GM18867 (cell line): ENCODE data around the gene ING4.

Experiments
- ATAC-seq: cut with Tn5 transposase; IDR thresholded peaks from one replicate; pipeline ENCODE4 v1.9.1; 2021; ENCODE audit warnings: mild to moderate bottlenecking, moderate library complexity; ENCODE audit not compliant: unreplicated experiment

The ING4 gene

GRCh38 chr12:6688543-6688998, 25.7 kb upstream of the ING4 start:
- ATAC-seq = peak; percentile 1

- no peak for ATAC-seq
These were observed 22.9 kb upstream of the ING4 start for GRCh38 chr12:6685814-6686213.

- no peak for ATAC-seq
These were observed 21.7 kb upstream of the ING4 start for GRCh38 chr12:6684609-6685008.

GRCh38 chr12:6676962-6677361, 14.0 kb upstream of the ING4 start:
- no peak for ATAC-seq

DNA sequence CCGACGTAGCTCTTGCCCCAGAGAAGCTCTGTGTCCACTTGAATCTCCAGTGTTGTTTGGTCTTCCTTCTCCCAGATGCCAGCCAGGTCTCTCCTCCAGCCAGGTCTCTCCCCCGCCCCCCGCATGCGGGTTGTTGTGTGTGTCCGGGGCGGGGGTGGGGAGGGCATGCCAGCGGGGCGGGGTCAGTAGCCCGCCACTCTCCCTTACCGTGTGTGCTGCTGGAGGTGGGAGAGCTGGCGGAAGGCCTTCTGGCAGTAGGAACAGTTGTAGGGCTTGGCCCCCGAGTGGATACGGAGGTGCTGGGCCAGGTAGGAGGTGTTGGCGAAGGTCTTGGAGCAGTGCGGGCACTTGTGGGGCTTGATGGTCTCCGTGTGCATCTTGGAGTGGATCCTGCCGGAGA, 9.2 kb upstream of the ING4 start:
- ATAC-seq = no peak

GRCh38 chr12:6667559-6668210, 4.8 kb upstream of the ING4 start:
- no peak for ATAC-seq

DNA sequence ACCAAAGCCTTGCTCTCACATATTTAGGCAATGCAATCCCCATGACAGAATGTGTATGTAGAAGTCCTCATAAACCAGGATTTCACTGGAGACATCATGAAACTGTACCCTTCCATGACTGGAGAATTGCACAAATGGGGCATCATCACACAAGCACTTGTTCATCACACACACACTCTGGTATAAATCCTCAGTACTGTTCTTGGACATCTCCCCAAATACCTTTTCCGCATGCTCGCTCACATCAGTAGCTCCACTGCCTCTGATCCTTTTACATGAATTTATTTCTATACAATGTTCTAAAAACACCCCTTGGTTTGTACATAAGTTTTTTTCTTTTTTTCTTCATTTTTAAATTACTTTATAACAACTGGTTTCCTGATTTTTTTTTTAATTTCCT, 3.3 kb upstream of the ING4 start:
- no peak for ATAC-seq

- no peak for ATAC-seq
These were observed 2.0 kb upstream of the ING4 start for GRCh38 chr12:6664902-6665301.

GRCh38 chr12:6662602-6662905, 365 bp downstream of the ING4 start:
- ATAC-seq = no peak

DNA sequence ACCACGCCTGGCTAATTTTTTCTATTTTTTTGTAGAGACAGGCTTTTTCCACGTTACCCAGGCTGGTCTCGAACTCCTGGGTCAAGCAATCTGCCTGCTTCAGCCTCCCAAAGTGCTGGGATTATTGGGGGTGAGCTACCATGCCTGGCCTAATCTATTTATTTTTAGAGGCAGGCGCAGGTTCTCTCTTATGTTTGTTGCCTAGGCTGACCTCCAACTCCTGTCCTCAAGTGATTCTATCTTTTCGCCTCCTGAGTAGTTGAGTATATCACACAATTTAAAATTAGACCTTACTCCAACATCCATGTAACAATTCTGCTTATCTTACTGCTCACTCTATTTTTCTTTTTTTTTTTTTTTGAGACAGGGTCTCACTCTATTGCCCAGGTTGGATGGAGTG, 8.9 kb downstream of the ING4 start:
- ATAC-seq = no peak

DNA sequence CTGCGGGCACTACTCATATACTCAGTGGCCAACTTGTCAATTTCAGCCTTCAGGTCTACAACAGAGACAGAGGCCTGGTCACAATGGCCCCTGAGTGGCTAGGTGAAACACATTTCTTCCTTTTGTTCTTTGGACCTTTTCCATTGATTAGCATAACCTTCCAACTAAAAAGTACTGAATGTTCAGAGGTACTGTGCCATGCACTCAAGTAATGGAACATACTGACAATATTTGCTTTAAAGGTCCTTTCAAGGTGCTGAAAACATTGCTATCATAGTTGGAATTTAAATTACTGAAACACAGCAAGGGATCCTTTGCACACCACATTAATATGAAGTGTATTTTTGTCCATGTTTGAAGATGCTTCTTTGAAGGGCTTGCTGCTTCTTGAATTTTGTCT, 9.6 kb downstream of the ING4 start:
- no peak for ATAC-seq

DNA sequence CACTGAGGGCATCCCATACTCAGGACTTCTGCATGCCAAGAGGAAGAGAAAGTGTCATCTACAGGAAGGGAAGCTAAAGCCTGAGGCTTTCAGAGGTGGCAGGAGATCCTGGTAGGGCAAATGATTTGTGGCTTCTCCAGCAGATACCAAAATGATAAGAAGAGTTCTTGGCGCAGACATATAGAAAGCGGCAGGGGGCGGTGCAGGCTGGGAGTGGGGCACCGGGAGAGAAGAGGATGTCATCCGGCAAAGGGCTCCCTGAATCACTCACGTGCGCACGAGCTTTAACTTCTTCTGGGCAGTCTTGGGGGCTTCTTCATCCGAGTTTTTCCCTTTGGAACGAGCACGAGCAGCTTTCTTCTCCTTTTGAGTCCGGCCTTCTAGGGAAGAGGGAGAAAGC, 10.5 kb downstream of the ING4 start:
- no peak for ATAC-seq

- ATAC-seq = no peak
These were observed 12.1 kb downstream of the ING4 start for GRCh38 chr12:6650832-6651231.

DNA sequence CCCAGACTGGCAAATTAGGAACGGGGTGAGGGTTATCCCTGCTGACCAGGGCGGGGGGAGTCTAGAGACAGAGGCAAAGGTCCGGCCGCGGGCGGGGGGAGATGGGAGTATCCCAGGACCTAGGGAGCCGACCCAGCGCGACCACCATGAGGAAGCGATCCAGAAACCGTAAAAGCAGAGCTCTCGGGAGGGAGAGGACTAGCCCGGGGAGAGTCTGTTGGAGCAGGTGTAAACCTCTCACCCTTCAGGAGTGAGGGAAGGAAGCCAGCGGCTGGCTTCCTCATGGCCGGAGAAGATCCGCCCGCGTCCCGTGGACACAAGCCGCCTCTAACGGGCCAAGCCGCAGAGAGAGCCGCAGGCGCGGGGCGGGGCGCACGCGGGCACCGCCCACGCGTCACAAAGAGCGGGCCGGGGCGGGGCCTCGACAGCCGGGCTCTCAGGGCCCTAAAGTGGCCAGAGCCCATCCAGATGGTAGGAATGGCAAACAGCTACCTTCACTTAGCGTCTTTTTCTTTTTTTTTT, 15.8 kb downstream of the ING4 start, which contains the start of gene ACRBP:
ACRBP (minus strand) TSS at position 350 of the 522 bp plus-strand sequence; CDS start at position 284, 66 bp downstream.
- peak; percentile 64 for ATAC-seq

DNA sequence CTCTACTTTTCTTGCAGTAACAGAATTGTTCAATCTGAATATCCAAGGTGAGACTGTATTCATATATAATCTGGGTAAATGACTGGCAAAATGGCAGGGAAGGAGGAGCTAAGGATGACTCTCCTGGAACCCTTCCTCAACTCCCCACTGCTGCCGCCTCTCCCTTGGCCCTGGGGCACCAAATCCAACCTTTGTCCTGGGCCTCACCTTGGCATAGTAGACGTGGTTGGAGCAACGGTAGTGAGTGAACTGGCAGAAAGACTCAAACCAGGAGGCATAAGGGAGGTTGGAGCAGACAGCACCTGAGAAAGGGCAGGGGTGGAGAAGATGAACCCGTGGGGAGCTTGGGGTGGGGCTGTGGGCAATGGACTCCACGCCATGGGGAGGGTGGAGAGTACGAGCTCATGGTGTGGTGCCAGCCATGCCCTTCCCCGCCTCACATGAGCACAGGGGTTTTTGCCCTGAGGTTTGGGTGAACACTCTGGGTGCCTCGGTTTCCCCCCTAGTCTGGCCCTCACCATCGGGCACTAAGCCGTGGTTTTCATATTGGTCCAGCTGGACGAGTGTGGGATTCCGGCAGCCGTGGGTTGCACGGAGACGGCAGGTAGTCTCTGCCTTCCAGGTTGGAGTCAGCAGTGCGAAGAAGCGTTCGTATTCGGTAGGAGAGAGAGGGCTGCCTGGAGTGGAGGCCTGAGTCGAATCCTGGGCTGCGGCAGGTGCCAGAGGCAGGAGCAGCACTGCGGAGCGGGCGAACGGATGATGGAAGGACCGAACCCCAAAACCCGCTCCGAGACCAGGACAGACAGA, 16.4 kb downstream of the ING4 start:
- ATAC-seq = peak; percentile 8

DNA sequence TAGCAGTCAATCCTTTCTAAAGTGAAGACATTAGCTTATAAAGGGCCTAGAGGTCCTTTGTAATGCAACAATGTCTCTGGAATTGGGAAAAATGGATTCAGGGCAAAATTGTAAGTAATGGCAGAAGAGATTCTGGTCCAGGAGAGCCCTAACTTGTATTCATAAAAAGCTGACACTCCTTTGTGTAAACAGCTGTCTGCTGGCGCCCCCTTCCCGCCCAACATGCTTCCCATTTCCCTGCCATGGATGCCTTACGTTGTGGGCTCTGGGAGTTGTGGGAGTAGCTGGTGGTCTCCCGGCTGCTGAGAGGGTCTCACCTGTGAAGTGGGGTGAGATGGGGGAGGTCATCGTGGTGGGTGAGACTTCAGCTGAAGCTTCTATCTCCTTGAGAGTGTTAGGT, 18.0 kb downstream of the ING4 start:
- no peak for ATAC-seq

GRCh38 chr12:6644257-6644596, 18.7 kb downstream of the ING4 start:
- no peak for ATAC-seq

DNA sequence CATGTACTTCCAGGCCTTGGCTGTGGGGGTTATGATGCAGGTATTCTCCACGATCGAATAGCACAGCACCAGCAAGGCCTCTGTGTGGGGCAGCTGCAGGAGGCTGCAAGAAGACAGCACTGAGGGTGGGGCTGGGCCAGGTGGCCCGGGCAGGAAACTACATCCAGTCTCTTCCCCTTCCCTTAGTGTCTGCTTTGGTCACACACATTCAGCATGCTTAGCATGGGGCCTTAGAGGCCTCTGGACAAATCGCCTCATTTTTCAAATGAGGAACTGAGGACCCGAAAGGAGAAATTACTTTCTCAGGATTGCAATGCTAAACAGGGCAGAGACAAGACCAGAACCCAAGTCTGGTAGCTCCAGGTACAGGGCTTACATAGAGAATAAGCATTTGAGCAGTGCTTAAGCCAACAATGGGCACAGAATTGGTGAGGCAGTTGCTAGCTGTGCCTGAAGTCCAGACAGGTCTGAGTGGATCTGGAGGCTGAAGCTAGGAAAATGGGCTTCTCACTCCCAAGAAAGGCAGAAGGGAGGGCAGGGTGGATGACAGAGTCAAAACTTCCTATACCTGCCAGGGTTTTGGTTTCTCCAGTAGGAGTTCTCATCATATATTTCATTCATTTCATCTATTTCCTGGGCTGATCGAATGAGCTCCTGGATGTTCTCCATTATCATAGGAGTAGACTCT, 19.2 kb downstream of the ING4 start:
- ATAC-seq = no peak

GRCh38 chr12:6641131-6641530, 21.8 kb downstream of the ING4 start:
- ATAC-seq = no peak

GRCh38 chr12:6640497-6640896, 22.4 kb downstream of the ING4 start:
- ATAC-seq = no peak

DNA sequence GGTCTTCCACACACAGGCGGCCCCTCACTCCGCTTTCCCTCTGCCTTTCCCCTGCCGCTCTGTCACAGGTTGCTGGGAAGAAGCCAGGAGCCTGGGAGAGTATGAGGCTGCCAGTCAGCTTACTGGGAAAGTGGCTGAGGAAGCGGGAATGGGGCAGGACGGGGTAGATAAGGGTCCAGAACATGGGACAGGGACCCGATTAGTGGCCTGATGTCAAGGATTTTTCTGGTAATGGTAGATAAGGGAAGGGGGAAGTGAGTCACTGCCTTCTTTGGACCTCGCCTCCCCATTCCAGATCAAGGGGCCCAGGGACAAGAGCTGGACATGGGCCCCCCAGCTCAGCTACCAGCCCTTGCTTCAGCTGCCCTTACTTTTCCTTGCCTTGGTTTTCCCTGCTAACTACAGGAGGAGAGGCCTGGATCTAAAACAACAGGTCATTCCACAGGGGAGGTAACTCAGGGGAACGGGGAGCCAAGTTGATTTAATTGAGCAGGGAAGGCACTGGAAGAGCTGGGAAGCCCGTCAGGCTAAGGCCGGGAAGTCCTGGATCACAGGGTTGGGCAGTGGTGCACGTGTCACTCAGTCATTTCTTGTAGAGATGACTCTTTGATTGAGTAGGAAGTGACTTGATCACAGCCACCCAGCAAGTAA, 23.6 kb downstream of the ING4 start:
- no peak for ATAC-seq
